ENCODE measurements around the gene MEGF11. TPM values are rescaled to one million over a fixed set of nuclear protein-coding genes. Genes with fewer than 3 reads are reported as not detected.

The MEGF11 gene
- total RNA-seq, 3 donors from 2014 or later: not detected

DNA sequence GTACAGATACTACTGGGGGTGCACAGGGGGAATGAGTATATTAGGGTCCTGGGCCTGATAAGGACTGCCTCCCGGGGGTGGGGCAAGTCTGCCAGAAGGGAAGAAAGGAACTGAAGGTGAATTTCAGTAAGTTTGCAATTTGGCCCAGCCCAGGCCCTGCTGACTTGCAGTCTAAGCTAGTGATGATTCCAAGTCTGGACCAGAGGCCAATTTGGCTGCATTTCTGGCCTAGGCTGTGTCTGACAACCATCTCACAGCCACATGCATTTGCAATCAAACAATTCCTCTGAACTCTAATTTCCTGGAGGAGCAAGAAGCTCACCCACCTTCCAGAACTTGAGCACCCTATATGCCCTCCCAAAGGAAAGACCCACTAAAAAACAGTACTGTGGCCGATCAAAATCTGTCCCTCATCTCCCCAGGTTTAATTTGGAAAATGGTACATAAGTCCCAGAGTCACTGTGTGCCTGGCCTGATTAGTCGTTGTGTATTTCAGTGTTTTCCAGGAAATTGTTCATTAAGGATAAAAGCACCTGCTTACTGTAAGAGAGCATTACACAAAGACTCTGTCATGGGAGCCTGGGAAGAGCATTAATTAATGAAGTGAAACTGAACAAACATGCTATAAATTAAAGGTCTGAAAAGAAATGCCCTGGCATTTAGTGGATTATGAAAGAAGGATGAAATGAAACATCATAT, 114.5 kb downstream of the MEGF11 start:
- intact Hi-C loops (cut with DNase I; ENCODE audit: low total_unique reads): no loop called here
- H3K4me3 ChIP-seq: no peak overlapping the region
- no peaks in the 10 kb centered on the region for H3K27me3 ChIP-seq
- H3K36me3 ChIP-seq: no peaks in the 10 kb centered on the region
- H3K9me3 ChIP-seq: no peaks in the 10 kb centered on the region
- H3K4me1 ChIP-seq: no peaks in the 10 kb centered on the region
- TF ChIP-seq POLR2A (IDR thresholded peaks at IDR 0.05) (no peak), POLR2AphosphoS5 (IDR thresholded peaks at IDR 0.05) (no peak)
- TF ChIP-seq, protein P1, sequence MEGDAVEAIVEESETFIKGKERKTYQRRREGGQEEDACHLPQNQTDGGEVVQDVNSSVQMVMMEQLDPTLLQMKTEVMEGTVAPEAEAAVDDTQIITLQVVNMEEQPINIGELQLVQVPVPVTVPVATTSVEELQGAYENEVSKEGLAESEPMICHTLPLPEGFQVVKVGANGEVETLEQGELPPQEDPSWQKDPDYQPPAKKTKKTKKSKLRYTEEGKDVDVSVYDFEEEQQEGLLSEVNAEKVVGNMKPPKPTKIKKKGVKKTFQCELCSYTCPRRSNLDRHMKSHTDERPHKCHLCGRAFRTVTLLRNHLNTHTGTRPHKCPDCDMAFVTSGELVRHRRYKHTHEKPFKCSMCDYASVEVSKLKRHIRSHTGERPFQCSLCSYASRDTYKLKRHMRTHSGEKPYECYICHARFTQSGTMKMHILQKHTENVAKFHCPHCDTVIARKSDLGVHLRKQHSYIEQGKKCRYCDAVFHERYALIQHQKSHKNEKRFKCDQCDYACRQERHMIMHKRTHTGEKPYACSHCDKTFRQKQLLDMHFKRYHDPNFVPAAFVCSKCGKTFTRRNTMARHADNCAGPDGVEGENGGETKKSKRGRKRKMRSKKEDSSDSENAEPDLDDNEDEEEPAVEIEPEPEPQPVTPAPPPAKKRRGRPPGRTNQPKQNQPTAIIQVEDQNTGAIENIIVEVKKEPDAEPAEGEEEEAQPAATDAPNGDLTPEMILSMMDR (IDR thresholded peaks at IDR 0.05): no peak
- H3K27ac ChIP-seq: no peak overlapping the region
- DNase-seq (ENCODE audit: low spot score in 2 of 2): no peak

DNA sequence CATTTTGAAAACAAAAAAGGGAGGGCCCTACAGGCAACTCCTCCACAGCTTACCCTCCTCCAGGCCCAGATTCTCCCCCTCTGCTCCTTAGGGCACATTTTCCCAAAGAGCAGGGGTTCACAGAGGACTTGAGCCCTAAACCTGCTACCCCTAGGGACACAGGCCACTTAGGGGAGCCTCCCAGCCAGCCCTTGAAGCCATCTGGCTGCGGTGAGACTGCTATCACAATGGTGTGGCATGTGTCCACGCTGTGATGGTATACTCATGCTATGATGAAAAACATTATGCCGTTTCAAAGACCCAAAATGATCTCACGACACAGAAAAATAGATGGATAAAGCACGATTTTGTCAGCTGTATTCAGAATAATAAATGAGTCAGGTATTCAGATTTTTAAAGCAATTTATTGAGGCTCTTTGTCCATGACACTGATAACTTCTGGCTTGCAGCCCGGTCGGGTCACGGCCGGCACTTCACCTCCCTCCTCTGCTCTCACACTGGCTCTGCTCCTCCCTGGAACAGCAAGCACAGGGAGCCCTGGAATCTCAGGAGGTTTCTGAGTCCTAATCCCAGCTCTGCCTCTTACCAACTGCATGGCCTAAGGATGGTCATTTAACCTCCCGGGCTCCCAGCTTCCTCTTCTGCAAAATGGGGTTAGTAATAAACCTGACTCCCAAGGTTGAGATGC, 115.3 kb downstream of the MEGF11 start:
- Histone ChIP-seq H3K27ac (no peak overlapping the region), H3K36me3 (no peaks in the 10 kb centered on the region), H3K4me3 (no peak overlapping the region), H3K9me3 (no peaks in the 10 kb centered on the region), H3K4me1 (no peaks in the 10 kb centered on the region), H3K27me3 (no peaks in the 10 kb centered on the region)
- TF ChIP-seq, protein P1 (IDR thresholded peaks at IDR 0.05): no peak
- no peak for TF ChIP-seq POLR2AphosphoS5 (IDR thresholded peaks at IDR 0.05)
- TF ChIP-seq POLR2A (IDR thresholded peaks at IDR 0.05): no peak
- intact Hi-C loops (cut with DNase I; ENCODE audit: low total_unique reads): no loop called here
- DNase-seq (ENCODE audit: low spot score in 2 of 2): no peak

DNA sequence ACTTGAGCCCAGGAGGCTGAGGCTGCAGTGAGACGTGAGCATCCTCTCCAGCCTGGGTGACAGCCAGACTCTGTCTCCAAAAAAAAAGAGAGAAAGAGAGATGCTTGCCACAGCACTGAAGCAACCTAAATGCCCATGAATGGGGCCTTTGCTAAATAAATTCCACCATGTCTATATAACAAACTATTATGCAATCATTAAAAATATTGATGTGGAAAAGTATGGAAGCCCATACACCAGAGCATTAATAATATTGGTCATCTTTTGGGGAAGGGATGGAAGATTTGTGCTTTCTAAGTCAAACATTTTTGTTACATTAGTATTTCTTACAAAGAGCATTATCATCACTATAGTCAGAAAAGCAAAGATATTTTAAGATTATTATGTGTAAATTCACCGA, 116.6 kb downstream of the MEGF11 start:
- H3K27ac ChIP-seq: no peak overlapping the region
- no peak overlapping the region for H3K4me3 ChIP-seq
- H3K36me3 ChIP-seq: no peaks in the 10 kb centered on the region
- no peak for DNase-seq (ENCODE audit: low spot score in 2 of 2)
- H3K4me1 ChIP-seq: no peaks in the 10 kb centered on the region
- no peaks in the 10 kb centered on the region for H3K9me3 ChIP-seq
- no peaks in the 10 kb centered on the region for H3K27me3 ChIP-seq
- intact Hi-C loops (cut with DNase I; ENCODE audit: low total_unique reads): no loop called here
- TF ChIP-seq, protein P1 (IDR thresholded peaks at IDR 0.05): no peak
- TF ChIP-seq POLR2AphosphoS5 (IDR thresholded peaks at IDR 0.05): no peak
- TF ChIP-seq POLR2A (IDR thresholded peaks at IDR 0.05): no peak

DNA sequence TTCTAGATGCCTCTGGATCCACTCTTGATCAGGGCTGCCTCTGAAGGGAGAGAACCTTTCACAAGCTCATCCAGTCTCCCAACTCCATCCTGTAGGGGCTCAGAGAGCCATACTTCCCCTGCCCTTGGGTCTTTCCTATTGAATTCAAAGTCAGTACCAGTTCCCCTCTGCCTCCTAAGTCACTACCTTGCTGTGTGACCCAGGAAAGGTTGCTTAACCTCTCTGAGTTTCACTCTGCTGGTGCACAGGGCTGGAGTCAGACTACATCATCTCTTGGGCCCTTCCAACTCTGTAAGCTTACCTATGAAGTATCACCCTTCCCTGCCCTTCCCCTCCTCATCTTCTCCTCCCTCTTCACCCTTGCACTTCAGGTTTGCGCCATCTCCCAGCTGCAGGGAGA, 117.9 kb downstream of the MEGF11 start:
- Histone ChIP-seq H3K27me3 (no peaks in the 10 kb centered on the region), H3K9me3 (no peaks in the 10 kb centered on the region), H3K27ac (no peak overlapping the region), H3K36me3 (no peaks in the 10 kb centered on the region), H3K4me1 (no peaks in the 10 kb centered on the region), H3K4me3 (no peak overlapping the region)
- TF ChIP-seq, protein P1 (IDR thresholded peaks at IDR 0.05): no peak
- TF ChIP-seq POLR2AphosphoS5 (IDR thresholded peaks at IDR 0.05): no peak
- TF ChIP-seq POLR2A (IDR thresholded peaks at IDR 0.05): no peak
- intact Hi-C loops (cut with DNase I; ENCODE audit: low total_unique reads): no loop called here
- no peak for DNase-seq (ENCODE audit: low spot score in 2 of 2)

DNA sequence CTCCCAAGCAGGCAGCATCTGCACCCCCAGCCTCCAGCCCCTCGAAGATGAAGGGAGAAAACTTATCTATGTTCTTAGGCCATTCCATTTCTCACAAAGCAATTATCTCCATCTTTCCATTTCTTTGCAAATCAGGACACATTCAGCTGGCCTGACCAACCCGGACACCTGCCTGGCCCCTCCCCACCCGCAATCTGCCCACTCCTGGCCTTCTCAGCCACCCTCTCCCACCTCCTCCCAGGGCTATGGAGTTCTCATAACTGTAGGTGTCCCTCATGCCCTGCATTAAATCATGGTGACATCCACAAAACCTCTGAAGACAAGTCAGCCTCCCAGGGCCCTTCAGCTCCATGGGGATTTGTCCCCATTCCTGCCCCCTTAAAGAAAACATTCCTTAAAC, 119.3 kb downstream of the MEGF11 start:
- intact Hi-C loops (cut with DNase I; ENCODE audit: low total_unique reads): no loop called here
- TF ChIP-seq POLR2A (IDR thresholded peaks at IDR 0.05) (no peak), POLR2AphosphoS5 (IDR thresholded peaks at IDR 0.05) (no peak)

More for the DNA sequence above, 119.3 kb downstream of the MEGF11 start:
- H3K27me3 ChIP-seq: no peaks in the 10 kb centered on the region
- no peaks in the 10 kb centered on the region for H3K36me3 ChIP-seq
- no peak overlapping the region for H3K27ac ChIP-seq
- no peak for DNase-seq (ENCODE audit: low spot score in 2 of 2)
- H3K4me3 ChIP-seq: no peak overlapping the region
- H3K4me1 ChIP-seq: no peaks in the 10 kb centered on the region
- no peaks in the 10 kb centered on the region for H3K9me3 ChIP-seq

All from breast epithelium (tissue), 4 donors.